Measurements from ENCODE around the gene TASOR. TPM values are rescaled to one million over a fixed set of nuclear protein-coding genes. Genes with fewer than 3 reads are reported as not detected.

Gene TASOR
- total RNA-seq, 4 donors from 2014 or later: 65.2 to 87.4 (median 76.1) TPM

DNA sequence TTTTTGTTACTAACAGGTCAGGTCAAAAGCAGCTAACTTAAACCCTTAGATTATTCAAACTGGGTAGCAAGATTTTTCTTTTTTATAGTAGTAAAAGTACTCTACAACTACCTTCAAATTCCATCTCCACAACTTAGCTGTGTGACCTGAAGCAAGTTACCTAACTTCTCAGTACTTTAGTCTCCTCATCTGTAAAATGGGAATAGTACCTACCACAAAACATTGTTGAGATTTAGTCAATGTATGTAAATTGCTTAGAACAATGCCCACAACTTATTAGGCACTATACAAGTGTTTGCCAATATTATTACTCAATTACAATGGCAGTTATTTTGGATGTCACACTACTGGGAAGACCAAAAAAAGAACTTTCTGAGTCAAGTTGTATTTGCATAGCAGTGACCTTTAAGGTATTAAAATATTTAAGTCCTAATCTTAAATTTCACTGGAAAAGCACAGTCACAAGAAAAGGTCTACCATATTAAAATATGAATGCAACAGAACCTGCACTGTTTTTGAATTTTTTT, 2.9 kb downstream of the TASOR start:
- Histone ChIP-seq H3K4me1 (peaks cover 0 to 37% (median 6%) of the 10 kb centered on the region in 3 donors), H3K4me3 (no peak overlapping the region), H3K27ac (no peak overlapping the region), H3K27me3 (no peaks in the 10 kb centered on the region), H3K9me3 (no peaks in the 10 kb centered on the region), H3K36me3 (no peaks in the 10 kb centered on the region)
- TF ChIP-seq, protein P1, sequence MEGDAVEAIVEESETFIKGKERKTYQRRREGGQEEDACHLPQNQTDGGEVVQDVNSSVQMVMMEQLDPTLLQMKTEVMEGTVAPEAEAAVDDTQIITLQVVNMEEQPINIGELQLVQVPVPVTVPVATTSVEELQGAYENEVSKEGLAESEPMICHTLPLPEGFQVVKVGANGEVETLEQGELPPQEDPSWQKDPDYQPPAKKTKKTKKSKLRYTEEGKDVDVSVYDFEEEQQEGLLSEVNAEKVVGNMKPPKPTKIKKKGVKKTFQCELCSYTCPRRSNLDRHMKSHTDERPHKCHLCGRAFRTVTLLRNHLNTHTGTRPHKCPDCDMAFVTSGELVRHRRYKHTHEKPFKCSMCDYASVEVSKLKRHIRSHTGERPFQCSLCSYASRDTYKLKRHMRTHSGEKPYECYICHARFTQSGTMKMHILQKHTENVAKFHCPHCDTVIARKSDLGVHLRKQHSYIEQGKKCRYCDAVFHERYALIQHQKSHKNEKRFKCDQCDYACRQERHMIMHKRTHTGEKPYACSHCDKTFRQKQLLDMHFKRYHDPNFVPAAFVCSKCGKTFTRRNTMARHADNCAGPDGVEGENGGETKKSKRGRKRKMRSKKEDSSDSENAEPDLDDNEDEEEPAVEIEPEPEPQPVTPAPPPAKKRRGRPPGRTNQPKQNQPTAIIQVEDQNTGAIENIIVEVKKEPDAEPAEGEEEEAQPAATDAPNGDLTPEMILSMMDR (IDR thresholded peaks at IDR 0.05): no peak
- no peak for TF ChIP-seq POLR2A (IDR thresholded peaks at IDR 0.05)
- no peak for TF ChIP-seq EP300 (IDR thresholded peaks at IDR 0.05)
- TF ChIP-seq POLR2AphosphoS5 (IDR thresholded peaks at IDR 0.05): no peak
- ATAC-seq: no peak

DNA sequence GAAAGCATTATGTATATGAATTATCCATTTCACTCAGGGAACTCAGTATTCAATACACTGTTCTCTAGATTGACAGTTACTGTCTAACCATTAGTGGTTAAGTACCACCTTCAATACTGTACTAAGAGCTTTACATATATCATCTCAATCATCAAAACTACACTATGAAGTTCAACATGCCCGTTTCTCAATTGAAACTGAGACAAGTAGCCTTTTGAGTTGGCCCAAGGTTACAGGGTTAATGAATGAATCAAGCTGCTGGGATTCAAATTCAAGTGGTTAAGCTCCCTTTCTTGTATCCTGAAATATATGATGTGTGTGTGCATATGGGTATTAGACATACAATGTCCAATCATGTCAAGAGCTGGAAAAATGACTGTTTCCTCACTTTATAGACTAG, 5.8 kb downstream of the TASOR start:
- Histone ChIP-seq H3K36me3 (peaks cover 0 to 9% of the 10 kb centered on the region in 2 donors), H3K9me3 (no peaks in the 10 kb centered on the region), H3K4me3 (no peak overlapping the region), H3K27me3 (no peaks in the 10 kb centered on the region), H3K27ac (no peak overlapping the region), H3K4me1 (peaks cover 0 to 30% (median 6%) of the 10 kb centered on the region in 3 donors)
- WGBS, 2 donors (ENCODE audit: low coverage in 1 of 2): 56 to 67% methylated on average over 1 of the region's 1 CpG
- TF ChIP-seq POLR2AphosphoS5 (IDR thresholded peaks at IDR 0.05): no peak
- no peak for TF ChIP-seq POLR2A (IDR thresholded peaks at IDR 0.05)
- TF ChIP-seq EP300 (IDR thresholded peaks at IDR 0.05): no peak
- TF ChIP-seq, protein P1 (IDR thresholded peaks at IDR 0.05): no peak
- no peak for ATAC-seq

DNA sequence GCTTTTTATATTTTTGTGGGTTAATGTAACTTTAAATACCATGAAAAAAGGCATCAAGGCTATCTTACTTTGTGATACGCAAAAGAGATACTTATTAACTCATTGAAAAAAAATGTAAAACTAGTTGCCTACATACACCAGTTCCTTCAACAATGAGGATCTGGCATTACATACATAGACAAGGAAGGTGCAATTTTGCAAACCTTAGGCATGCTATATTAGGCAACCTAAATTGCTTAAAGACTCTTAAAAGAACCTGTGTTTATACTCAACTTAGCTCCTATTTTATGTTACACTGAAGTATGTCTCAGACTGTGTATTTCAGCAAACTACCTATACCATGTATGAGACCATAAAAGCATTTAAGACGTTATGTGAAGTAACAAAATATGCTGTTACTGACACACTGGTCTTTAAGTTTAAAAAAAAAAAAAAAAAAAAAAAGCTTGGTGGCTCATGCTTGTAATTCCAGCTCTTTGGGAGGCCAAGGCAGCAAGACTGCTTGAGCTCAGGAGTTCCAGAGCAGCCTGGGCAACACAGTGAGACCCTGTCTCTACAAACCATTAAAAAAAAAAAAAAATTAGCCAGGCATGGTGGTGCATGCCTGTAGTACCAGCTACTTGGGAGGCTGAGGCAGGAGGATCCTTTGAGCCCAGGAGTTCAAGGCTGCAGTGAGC, 9.1 kb downstream of the TASOR start:
- Histone ChIP-seq H3K4me1 (no peaks in the 10 kb centered on the region), H3K27me3 (no peaks in the 10 kb centered on the region), H3K36me3 (peaks cover 0 to 36% of the 10 kb centered on the region in 2 donors), H3K9me3 (no peaks in the 10 kb centered on the region), H3K4me3 (no peak overlapping the region), H3K27ac (no peak overlapping the region)
- WGBS, 2 donors (ENCODE audit: low coverage in 1 of 2): 63 to 78% methylated on average over 2 of the region's 2 CpGs
- ATAC-seq: no peak
- TF ChIP-seq EP300 (IDR thresholded peaks at IDR 0.05) (no peak), POLR2AphosphoS5 (IDR thresholded peaks at IDR 0.05) (no peak), POLR2A (IDR thresholded peaks at IDR 0.05) (no peak)
- TF ChIP-seq, protein P1 (IDR thresholded peaks at IDR 0.05): no peak

DNA sequence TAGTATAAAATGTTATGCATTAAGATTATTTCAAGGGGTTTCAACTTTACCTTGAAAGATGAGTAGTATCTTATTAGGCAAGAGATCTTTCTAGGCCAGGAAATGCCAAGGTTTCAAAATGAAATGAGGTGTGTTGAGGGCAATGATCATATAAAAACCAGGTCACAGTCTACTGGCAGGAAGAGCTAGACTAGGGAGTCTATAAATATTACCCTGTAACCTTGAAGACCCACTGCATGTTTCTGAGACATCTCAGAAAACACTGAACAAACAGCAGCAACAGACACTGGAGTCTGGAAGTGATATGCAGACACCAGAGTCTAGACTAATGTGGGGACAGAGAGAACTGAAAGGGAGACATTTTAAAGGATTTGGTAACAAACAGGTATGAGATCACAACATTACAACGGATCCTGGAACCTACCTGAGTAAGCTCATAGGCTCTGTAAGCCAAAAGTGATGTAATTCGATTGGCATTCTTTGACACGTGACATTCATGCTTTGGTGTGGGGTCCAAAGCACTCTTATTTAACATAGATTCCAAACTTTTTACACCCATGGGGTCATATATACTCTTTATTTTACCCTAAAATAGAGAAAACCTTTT, 15.0 kb downstream of the TASOR start:
- TF ChIP-seq EP300 (IDR thresholded peaks at IDR 0.05): no peak
- H3K9me3 ChIP-seq: no peaks in the 10 kb centered on the region
- H3K4me3 ChIP-seq: no peak overlapping the region
- H3K36me3 ChIP-seq: peaks cover 3 to 91% of the 10 kb centered on the region in 2 donors
- no peak for ATAC-seq
- H3K27ac ChIP-seq: no peak overlapping the region
- WGBS, 2 donors (ENCODE audit: low coverage in 1 of 2): 86 to 89% methylated on average over 3 of the region's 3 CpGs
- H3K4me1 ChIP-seq: no peaks in the 10 kb centered on the region
- H3K27me3 ChIP-seq: no peaks in the 10 kb centered on the region

- no peak for TF ChIP-seq POLR2AphosphoS5 (IDR thresholded peaks at IDR 0.05)
- TF ChIP-seq, protein P1 (IDR thresholded peaks at IDR 0.05): no peak
- no peak for TF ChIP-seq EP300 (IDR thresholded peaks at IDR 0.05)
- no peak for TF ChIP-seq POLR2A (IDR thresholded peaks at IDR 0.05)
- Histone ChIP-seq H3K4me1 (no peaks in the 10 kb centered on the region), H3K36me3 (peaks cover 3 to 98% of the 10 kb centered on the region in 2 donors), H3K27ac (no peak overlapping the region), H3K9me3 (no peaks in the 10 kb centered on the region), H3K27me3 (no peaks in the 10 kb centered on the region), H3K4me3 (no peak overlapping the region)
- ATAC-seq: no peak
- WGBS, 2 donors (ENCODE audit: low coverage in 1 of 2): 100% methylated on average over 2 of the region's 2 CpGs; no CpG with 5 or more reads in 1 of the 2 donors
Observed at GRCh38 chr3:56664823-56665222, 18.2 kb downstream of the TASOR start.

Measured in gastroesophageal sphincter (tissue), 4 donors.